Stimulated activated CD8-positive, alpha-beta memory T cell treated with anti-CD3 and anti-CD28 coated beads, Interleukin-12 subunit alpha, Interleukin-12 subunit beta, amount 100 ng/mL, for 24 hours (primary cell): ENCODE measurements around the gene NLGN2.

Source experiments
- DNase-seq: peaks from one replicate; pipeline ENCODE4 v3.0.0-alpha.2; 2020; ENCODE audit errors: extremely low read depth

NLGN2 gene

DNA sequence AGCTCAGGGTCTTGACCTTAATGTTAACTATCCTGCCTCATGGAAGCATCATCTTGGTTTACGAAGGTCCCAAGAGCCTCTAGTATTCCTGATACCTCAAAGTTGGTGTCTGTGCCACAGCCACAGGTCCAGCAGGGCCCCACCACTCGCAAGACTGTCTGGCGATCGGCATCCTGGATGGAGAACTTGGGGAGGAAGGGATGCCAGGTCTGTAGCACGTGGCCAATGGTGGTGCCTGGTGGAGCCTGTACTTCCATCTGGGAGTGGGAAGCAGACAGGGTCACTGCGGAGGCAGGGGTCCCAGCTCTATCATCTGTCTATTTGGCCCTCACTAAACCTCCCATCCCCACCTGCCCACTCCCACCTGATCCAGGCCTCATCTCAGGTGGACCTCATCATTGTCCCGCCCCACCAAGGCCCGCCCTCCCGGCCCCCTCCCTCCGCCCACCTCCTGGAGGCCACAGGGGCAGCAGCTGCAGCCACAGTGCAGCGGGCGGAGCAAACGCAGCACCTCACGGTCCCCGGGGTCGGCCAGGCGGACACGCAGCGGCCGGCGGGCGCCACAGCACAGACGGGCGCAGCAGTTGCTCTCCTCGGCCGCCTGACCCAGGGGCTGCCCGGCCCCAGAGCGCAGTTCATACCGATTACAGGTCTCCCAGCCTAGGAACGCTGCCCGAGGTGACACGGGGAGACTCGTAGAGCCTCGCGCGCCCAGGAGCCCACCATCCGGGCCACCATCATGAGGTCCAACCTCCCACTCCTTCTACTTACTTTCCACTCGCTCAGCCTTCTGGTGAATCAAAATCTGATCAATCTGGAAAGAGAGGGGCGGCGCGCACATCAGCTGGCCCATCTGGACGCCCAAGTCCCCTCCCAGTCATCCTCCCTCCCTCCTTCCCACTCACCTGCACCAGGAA, 14.7 kb upstream of the NLGN2 start:
- DNase-seq, result no peak

DNA sequence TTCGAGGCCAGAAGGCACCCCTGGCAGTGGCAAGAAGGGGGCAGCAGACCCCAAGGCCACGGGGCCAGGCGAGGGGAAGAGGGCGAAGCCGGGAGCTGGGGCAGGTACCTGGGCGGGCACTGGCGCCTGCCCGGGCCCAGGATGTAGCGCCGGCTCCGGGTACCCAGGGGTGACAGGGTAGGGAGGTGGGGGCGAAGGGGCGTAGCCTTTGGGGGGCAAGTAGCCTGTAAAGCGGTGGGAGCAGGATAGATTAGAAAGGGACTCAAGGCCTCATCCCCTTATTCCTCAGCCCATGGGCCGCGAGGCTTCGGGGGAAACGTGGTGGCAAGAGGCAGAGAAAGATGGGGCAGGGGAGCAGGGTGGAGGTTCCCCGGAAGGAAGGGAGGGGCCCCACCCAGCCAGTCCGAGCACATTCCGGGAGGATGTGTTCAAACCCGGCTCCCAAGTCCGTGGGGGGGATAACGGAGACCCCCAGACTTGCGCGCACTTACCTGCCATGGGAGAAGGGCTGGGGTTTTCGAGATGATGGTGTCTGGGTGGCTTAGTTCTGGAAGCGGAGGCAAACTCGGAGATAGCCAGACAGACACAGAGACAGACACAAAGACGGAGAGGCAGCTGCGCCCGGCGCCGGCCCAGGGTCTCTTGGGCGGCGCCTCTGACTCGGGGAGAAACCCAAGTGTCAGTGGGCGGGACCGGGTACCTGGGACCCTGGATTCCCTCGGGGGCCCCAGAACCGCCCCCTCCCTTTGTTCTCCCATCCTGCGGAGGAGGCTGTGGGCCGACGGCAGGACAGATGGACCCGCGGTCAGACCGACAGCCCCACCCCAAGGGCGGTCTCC, 13.8 kb upstream of the NLGN2 start:
- no peak for DNase-seq

- DNase-seq, result peak; percentile 61
These were observed 13.0 kb upstream of the NLGN2 start, which contains the start of gene PLSCR3 for GRCh38 chr17:7394452-7395191. Gene PLSCR3 (minus strand): TSS chr17:7394525. CDS start chr17:7394110, 415 bp downstream.

DNA sequence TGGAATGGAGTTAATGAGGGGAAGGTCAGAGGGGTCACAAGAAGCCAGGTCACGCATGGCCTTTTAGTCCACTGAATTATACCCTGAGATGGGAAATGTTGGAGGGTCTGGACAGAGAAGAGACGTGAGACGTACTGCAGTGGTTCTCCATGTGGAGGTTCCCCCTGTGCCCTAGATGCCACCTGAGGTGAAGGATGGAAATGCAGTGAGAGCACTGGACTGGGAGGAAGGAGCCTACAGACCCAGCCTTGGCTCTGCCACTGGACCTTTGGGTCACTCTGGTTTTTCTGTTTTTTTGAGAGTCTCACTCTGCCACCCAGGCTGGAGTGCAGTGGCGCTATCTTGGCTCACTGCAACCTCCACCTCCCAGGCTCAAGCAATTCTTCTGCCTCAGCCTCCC, 11.5 kb upstream of the NLGN2 start:
- DNase-seq, result no peak

DNA sequence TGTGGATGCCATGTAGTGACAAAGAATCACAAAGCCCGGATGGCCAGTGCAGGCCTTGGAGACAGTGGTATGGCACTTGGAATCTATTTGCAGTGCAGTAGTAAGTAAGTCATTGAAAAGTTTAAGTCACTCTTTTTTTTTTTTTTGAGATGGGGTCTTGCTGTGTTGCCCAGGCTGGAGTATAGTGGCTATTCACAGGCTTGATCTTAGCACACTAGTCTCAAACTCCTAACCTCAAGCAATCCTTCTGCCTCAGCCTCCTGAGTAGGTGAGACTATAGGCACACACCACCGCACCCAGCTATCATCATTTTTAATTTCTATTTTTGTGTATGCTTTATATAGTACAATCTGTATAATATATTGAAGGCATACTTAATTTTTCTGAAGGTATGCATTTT, 9.0 kb upstream of the NLGN2 start:
- no peak for DNase-seq

- no peak for DNase-seq
These were observed 4.5 kb upstream of the NLGN2 start for GRCh38 chr17:7403043-7403726.

GRCh38 chr17:7403727-7403976, 4.0 kb upstream of the NLGN2 start:
- no peak for DNase-seq

- DNase-seq, result peak; percentile 91
These were observed 3.5 kb upstream of the NLGN2 start, which contains the start of gene TMEM256 for GRCh38 chr17:7403977-7404736. Gene TMEM256 (minus strand): TSS chr17:7404097. CDS start chr17:7404084, 13 bp downstream.

DNA sequence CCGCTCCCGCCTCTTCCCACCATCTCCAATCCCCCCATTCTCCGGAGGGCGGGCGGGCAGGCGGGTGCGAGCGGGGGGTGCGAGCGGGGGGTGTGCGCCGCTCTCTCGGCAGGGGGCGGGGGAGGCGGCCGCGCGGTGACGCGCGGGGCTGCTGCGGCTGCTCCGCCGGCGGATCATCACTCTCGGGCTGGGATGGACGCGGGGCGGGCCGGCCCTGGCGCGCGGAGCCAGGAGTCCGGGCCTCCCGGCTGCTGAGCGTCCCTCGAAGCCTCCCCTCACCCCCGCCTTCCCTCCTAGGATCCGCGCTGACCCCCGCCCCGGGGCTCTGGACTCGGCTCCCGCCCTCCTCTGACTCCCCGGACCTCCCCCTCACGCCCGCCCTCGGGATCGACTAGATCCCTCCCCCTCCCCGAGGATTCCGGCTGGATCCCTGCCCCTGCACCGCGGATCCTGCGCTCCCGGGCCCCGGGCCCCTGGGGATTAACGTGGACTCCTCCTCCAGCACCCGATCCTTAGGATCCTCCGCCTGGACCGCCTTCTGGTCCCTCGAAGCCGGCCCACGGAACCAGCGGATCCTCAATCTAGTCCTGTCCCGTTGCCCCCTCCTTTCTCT, 2.8 kb upstream of the NLGN2 start:
- DNase-seq, result peak; percentile 59

DNA sequence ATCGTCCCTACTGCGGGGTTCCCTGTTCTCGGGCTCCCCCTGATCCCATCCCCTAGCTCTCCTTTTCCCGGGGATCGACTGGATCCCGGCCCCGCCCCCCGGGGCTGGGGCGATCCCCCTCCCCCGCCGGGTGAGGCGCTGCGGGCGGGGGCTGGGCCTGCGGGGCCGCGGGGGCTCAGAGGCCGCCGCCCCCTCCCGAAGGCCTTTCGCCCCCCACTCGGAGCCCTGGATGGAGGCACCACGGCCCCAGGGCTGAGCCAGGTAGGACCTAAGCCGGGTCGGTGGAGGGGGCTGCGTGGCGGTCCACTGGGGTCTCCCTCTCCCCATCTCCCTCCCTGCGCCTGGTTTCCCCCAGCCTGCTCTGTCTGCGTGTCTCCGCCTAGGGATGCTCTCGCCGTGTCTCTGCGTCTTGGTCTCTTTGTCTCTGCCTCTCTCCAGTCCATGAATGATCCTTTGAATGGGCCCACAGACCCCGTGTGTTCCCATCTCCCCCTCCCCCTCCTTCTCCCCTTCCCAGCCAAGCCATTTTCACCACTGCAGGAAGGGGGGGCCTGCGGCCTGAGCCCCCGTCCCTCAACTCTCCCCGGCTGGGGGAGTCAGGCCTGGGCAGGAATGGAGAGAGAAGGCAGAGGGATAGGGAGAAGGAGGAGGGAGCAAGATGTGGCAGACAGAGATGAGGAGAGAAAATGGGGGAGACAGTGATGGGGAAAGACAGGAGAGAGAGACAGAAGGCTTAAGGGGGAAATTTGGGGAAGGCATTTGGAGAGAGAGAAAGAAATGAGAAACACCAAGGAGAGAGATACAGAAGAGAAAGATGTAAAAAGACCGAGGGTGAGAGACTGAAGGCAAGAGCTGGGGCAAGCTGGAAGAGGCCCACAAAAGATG, 2.1 kb upstream of the NLGN2 start:
- no peak for DNase-seq

DNA sequence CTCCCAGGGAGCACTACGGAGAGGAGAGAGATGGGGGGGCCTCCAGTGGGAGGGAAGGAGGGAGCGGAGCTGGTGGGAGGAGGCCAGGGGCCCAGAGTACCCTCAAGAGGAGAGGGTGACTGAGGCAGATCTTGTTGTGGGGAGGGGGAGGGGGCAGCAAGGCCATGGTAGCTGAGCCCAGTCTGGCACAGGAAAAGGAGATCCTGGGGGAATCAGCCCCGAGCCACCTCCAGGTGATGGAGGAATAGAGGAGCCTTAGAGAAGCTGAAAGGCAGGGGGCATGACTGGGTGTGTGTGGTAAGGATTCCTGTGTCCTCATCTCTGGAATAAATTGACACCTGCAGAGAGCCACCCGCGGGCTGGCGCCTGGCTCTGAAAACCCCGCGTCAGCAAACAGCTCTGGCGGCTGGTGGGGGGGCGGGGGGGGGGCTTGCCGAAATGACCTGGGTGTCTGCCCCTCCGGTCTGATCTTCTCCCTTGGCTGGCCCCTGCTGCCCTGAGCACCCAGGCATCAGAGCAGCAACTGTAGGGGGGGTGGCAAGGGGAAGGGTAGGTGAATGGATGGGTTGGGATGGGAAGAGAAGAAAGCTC, 1.3 kb upstream of the NLGN2 start:
- DNase-seq, result no peak

- no peak for DNase-seq
These were observed 563 bp upstream of the NLGN2 start for GRCh38 chr17:7407082-7407481.

GRCh38 chr17:7408252-7408727, 645 bp downstream of the NLGN2 start:
- no peak for DNase-seq

DNA sequence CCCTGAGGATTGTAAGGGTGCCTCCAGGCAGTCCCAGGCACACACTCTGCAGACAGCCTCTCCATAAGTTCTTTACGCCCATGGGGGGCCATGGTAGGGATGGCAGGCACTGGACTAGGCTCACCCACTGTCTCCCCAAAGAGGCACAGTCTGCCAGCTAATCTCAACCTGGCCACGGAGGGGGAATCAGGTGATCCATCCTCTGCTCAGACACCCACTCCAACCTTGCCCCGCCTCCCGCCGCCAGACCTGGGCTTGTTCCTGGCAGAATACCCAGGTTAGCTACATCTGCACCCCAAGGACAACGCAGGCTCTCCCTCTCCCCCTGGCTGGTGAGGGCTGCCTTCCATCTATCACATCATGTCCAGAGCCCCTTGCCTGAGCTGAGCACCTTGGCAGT, 1.2 kb downstream of the NLGN2 start:
- no peak for DNase-seq

GRCh38 chr17:7409716-7410115, 2.1 kb downstream of the NLGN2 start:
- no peak for DNase-seq

DNA sequence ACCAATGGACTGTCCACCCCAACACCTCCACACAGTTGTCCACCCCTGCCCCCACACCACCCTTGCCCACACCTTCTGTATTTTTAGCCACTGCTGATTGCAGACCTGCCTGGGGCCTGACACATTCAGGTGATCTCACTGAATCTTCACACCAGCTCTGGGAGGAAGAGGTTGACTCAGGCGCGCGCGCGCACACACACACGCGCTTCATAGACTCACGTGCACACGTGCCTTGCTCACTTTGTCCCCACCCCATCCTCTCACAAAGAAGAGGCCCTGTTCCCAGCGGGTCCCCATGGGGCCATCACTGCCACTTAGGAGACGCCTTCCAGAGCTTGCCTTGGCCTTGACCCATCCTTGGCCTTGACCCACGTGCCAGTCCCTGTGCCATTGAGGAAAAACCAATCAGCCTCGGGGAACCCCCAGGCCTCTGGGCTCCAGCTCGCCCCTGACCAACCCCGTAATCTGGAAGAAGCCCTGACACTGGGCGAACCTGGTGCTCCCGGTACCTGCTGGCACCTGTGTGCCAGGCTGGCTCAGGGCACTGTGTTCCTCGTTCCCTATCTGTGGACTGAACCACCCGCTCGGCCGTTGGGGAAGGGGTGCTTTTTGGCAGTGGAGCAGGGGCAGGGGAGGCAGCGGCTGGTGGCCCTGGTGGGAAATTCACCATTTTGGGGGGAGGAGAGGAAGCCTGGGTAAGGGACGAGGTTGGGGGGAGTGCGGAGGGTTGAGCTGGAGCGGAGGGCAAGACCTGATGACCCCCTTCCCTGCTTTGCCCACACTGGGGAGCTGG, 3.2 kb downstream of the NLGN2 start:
- no peak for DNase-seq

DNA sequence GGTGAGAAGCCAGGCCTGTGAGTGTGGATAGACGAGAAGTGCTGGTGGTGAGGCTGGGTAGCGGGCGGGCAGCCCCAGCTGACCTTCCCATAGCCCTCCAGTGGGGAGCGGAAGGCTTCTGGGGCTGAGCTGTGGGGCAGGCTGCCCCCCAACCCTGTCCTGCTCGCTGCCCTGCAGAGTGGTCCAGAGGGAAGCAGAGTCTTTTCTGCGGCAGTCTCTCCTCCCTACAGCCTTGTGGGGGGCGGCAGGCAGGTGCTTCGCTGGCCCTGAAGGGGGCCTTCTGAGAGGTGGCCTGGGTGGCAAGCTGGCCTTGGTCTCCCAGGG, 3.7 kb downstream of the NLGN2 start:
- no peak for DNase-seq

GRCh38 chr17:7413346-7413985, 5.8 kb downstream of the NLGN2 start:
- no peak for DNase-seq
